ENCODE measurements around the gene DTX3.

DNA sequence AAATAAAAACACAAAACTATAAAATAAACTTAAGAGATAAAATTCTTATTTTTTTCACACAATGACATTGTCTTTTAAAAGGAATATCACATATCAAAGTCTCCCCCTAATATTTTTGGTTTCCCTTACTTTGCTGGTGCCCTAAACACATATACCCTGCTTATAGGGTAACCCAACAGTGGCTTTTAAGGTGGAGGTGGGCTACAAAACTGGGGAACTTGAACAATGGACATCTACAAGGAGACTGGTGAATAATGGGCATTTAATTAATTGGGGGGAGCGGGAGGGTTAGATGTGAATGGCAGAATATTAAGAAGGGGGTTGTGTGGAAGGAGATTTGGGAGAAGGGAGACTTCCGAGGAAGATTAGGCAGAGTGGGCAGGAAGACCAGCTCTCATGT is 18.8 kb downstream of the DTX3 start:
- no peak for TF ChIP-seq POLR2A (IDR thresholded peaks at IDR 0.05)
- TF ChIP-seq, protein P1, sequence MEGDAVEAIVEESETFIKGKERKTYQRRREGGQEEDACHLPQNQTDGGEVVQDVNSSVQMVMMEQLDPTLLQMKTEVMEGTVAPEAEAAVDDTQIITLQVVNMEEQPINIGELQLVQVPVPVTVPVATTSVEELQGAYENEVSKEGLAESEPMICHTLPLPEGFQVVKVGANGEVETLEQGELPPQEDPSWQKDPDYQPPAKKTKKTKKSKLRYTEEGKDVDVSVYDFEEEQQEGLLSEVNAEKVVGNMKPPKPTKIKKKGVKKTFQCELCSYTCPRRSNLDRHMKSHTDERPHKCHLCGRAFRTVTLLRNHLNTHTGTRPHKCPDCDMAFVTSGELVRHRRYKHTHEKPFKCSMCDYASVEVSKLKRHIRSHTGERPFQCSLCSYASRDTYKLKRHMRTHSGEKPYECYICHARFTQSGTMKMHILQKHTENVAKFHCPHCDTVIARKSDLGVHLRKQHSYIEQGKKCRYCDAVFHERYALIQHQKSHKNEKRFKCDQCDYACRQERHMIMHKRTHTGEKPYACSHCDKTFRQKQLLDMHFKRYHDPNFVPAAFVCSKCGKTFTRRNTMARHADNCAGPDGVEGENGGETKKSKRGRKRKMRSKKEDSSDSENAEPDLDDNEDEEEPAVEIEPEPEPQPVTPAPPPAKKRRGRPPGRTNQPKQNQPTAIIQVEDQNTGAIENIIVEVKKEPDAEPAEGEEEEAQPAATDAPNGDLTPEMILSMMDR (IDR thresholded peaks at IDR 0.05): no peak

Measured in adrenal gland (tissue), 5 donors.